ENCODE results near the gene NCKAP5L.

NCKAP5L gene

DNA sequence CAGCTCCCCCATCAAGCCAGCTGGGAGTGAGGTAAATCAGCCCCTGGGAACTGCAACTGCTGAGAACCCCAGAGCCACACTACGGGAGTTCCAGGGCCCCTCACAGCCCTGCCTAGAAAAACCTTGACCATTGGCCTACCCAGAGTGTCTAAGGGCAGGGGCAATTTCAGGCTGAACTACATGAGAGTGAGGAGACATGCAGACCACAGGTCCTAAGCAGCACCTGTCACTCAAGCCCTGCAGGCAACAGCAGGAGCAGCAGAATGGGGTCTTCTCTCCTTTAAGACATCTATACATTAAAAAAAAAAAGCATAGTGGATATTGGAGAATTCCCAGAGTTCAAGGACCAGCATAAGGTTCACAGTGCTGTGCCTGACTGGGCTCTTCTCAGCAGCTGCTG lies 4.9 kb downstream of the NCKAP5L start:
- Histone ChIP-seq H3K9ac (ENCODE audit: low read length) (no peak overlapping the region), H3K36me3 (replicated peaks; ENCODE audit: insufficient read depth, low read length) (no peaks in the 10 kb centered on the region), H3K4me3 (ENCODE audit: low read length) (no peak overlapping the region), H3K9me2 (replicated peaks; ENCODE audit: insufficient read depth, low read length) (no peaks in the 10 kb centered on the region), H3F3A (ENCODE audit: insufficient read depth, low read length) (no peaks in the 10 kb centered on the region; the same call in 1 of the 2 replicates), H3K27ac (ENCODE audit: low read length) (no peak overlapping the region), H3K27me3 (replicated peaks; ENCODE audit: insufficient read depth, low read length) (peaks cover 32% of the 10 kb centered on the region), H2AFZ (ENCODE audit: low read length) (no peak overlapping the region), H4K20me1 (ENCODE audit: insufficient read depth, low read length) (no peaks in the 10 kb centered on the region), H3K4me2 (ENCODE audit: low read depth, low read length) (no peak overlapping the region), H3K4me1 (ENCODE audit: low read length) (peaks cover 7% of the 10 kb centered on the region; the same call in 1 of the 2 replicates), H3K9me3 (replicated peaks; ENCODE audit: insufficient read depth, low read length) (no peaks in the 10 kb centered on the region), H3K79me2 (ENCODE audit: low read length) (no peaks in the 10 kb centered on the region)
- TF ChIP-seq EZH2 (optimal IDR thresholded peaks at IDR 0.05; ENCODE audit: low read depth, low read length) (no peak), EZH2phosphoT487 (IDR thresholded peaks at IDR 0.05; ENCODE audit: low read length) (no peak)
- TF ChIP-seq, protein P1, sequence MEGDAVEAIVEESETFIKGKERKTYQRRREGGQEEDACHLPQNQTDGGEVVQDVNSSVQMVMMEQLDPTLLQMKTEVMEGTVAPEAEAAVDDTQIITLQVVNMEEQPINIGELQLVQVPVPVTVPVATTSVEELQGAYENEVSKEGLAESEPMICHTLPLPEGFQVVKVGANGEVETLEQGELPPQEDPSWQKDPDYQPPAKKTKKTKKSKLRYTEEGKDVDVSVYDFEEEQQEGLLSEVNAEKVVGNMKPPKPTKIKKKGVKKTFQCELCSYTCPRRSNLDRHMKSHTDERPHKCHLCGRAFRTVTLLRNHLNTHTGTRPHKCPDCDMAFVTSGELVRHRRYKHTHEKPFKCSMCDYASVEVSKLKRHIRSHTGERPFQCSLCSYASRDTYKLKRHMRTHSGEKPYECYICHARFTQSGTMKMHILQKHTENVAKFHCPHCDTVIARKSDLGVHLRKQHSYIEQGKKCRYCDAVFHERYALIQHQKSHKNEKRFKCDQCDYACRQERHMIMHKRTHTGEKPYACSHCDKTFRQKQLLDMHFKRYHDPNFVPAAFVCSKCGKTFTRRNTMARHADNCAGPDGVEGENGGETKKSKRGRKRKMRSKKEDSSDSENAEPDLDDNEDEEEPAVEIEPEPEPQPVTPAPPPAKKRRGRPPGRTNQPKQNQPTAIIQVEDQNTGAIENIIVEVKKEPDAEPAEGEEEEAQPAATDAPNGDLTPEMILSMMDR (IDR thresholded peaks at IDR 0.05; ENCODE audit: low read length), result no peak
- no peak for DNase-seq

DNA sequence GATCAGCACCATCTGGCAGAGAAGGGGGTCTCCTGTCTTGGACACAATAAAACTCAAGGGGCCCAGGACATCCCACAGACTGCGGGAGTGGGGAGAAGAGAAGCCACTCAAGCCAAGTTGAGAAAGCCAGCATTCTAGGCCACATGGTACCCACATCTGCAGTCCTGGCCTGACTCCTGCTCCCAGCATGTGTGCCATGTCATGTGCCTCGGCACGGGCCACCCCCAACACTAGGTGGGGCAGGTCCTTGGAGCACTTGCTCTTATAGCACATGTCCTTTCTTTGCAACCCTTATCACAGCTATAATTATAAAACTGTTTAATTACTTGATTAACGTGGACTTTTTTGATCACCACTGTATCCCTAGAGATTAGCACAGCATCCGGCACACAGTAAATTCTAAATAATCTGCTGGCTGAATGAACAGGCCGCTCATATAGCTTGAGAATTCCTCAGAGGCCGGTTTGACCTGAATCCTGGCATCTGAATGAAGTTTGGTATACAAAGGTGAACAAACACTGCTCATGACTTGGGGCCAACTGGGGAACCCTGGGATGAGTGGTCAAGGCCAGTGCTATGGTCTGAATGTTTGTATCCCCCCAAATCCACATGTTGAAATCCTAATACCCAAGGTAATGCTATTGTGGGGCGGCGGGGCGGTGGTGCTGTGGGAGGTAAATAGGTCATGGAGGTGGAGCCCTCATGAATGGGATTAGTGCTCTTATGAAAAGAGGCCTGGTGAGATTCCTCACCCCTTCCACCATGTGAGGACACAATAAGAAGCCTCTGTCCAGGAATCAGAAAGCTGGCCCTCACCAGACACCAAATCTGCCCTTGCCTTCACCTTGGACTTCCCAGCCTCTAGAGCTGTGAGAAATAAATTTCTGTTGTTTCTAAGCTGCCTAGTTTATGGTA lies 6.6 kb downstream of the NCKAP5L start:
- Histone ChIP-seq H2AFZ (ENCODE audit: low read length) (no peak overlapping the region), H4K20me1 (ENCODE audit: insufficient read depth, low read length) (no peaks in the 10 kb centered on the region)

GRCh38 chr12:49819786-49820185 lies 8.4 kb downstream of the NCKAP5L start:
- H3K9me3 ChIP-seq (replicated peaks; ENCODE audit: insufficient read depth, low read length), result no peaks in the 10 kb centered on the region
- no peaks in the 10 kb centered on the region for H3K27me3 ChIP-seq (replicated peaks; ENCODE audit: insufficient read depth, low read length)
- H3K4me2 ChIP-seq (ENCODE audit: low read depth, low read length), result no peak overlapping the region
- H3F3A ChIP-seq (ENCODE audit: insufficient read depth, low read length), result 0 out of 2 replicates have a peak, but pooled peaks cover 2% of the 10 kb centered on the region
- no peak for TF ChIP-seq EZH2phosphoT487 (IDR thresholded peaks at IDR 0.05; ENCODE audit: low read length)
- TF ChIP-seq, protein P1 (IDR thresholded peaks at IDR 0.05; ENCODE audit: low read length), result no peak
- no peak for TF ChIP-seq EZH2 (optimal IDR thresholded peaks at IDR 0.05; ENCODE audit: low read depth, low read length)
- no peak overlapping the region for H3K9ac ChIP-seq (ENCODE audit: low read length)
- H3K4me3 ChIP-seq (ENCODE audit: low read length), result no peak overlapping the region
- peaks cover 20% of the 10 kb centered on the region for H3K4me1 ChIP-seq (ENCODE audit: low read length)
- DNase-seq, result no peak
- H3K36me3 ChIP-seq (replicated peaks; ENCODE audit: insufficient read depth, low read length), result no peaks in the 10 kb centered on the region
- H3K27ac ChIP-seq (ENCODE audit: low read length), result no peak overlapping the region
- H3K79me2 ChIP-seq (ENCODE audit: low read length), result no peaks in the 10 kb centered on the region
- no peaks in the 10 kb centered on the region for H4K20me1 ChIP-seq (ENCODE audit: insufficient read depth, low read length)
- H3K9me2 ChIP-seq (replicated peaks; ENCODE audit: insufficient read depth, low read length), result no peaks in the 10 kb centered on the region
- H2AFZ ChIP-seq (ENCODE audit: low read length), result no peak overlapping the region

More for the DNA sequence above, 6.6 kb downstream of the NCKAP5L start:
- Histone ChIP-seq H3K9me3 (replicated peaks; ENCODE audit: insufficient read depth, low read length) (no peaks in the 10 kb centered on the region), H3K4me2 (ENCODE audit: low read depth, low read length) (no peak overlapping the region), H3K4me1 (ENCODE audit: low read length) (peaks cover 7% of the 10 kb centered on the region; the same call in 1 of the 2 replicates), H3K27ac (ENCODE audit: low read length) (no peak overlapping the region), H3K9ac (ENCODE audit: low read length) (no peak overlapping the region), H3K36me3 (replicated peaks; ENCODE audit: insufficient read depth, low read length) (no peaks in the 10 kb centered on the region), H3K79me2 (ENCODE audit: low read length) (no peaks in the 10 kb centered on the region), H3F3A (ENCODE audit: insufficient read depth, low read length) (no peaks in the 10 kb centered on the region; the same call in 1 of the 2 replicates), H3K4me3 (ENCODE audit: low read length) (no peak overlapping the region), H3K27me3 (replicated peaks; ENCODE audit: insufficient read depth, low read length) (peaks cover 18% of the 10 kb centered on the region), H3K9me2 (replicated peaks; ENCODE audit: insufficient read depth, low read length) (no peaks in the 10 kb centered on the region)
- DNase-seq, result no peak
- no peak for TF ChIP-seq EZH2 (optimal IDR thresholded peaks at IDR 0.05; ENCODE audit: low read depth, low read length)
- TF ChIP-seq EZH2phosphoT487 (IDR thresholded peaks at IDR 0.05; ENCODE audit: low read length), result no peak
- TF ChIP-seq, protein P1 (IDR thresholded peaks at IDR 0.05; ENCODE audit: low read length), result no peak

All from MM.1S (cell line).